ENCODE measurements around the gene SMCR8. TPM values are rescaled to one million over a fixed set of nuclear protein-coding genes. Genes with fewer than 3 reads are reported as not detected.
A peak's percentile ranks its signal among the peaks of the same experiment; 100 is the strongest.

Gene SMCR8, protein sequence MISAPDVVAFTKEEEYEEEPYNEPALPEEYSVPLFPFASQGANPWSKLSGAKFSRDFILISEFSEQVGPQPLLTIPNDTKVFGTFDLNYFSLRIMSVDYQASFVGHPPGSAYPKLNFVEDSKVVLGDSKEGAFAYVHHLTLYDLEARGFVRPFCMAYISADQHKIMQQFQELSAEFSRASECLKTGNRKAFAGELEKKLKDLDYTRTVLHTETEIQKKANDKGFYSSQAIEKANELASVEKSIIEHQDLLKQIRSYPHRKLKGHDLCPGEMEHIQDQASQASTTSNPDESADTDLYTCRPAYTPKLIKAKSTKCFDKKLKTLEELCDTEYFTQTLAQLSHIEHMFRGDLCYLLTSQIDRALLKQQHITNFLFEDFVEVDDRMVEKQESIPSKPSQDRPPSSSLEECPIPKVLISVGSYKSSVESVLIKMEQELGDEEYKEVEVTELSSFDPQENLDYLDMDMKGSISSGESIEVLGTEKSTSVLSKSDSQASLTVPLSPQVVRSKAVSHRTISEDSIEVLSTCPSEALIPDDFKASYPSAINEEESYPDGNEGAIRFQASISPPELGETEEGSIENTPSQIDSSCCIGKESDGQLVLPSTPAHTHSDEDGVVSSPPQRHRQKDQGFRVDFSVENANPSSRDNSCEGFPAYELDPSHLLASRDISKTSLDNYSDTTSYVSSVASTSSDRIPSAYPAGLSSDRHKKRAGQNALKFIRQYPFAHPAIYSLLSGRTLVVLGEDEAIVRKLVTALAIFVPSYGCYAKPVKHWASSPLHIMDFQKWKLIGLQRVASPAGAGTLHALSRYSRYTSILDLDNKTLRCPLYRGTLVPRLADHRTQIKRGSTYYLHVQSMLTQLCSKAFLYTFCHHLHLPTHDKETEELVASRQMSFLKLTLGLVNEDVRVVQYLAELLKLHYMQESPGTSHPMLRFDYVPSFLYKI
- total RNA-seq (2021) = 22.3 and 22.4 TPM in 2 replicates
- long read RNA-seq, full-length matches to known transcripts = 4 of 11 reads
- long read RNA-seq, partial matches to known transcripts = 0 of 11 reads
- long read RNA-seq, other reads (novel, unspliced or antisense) = 7 of 11 reads

DNA sequence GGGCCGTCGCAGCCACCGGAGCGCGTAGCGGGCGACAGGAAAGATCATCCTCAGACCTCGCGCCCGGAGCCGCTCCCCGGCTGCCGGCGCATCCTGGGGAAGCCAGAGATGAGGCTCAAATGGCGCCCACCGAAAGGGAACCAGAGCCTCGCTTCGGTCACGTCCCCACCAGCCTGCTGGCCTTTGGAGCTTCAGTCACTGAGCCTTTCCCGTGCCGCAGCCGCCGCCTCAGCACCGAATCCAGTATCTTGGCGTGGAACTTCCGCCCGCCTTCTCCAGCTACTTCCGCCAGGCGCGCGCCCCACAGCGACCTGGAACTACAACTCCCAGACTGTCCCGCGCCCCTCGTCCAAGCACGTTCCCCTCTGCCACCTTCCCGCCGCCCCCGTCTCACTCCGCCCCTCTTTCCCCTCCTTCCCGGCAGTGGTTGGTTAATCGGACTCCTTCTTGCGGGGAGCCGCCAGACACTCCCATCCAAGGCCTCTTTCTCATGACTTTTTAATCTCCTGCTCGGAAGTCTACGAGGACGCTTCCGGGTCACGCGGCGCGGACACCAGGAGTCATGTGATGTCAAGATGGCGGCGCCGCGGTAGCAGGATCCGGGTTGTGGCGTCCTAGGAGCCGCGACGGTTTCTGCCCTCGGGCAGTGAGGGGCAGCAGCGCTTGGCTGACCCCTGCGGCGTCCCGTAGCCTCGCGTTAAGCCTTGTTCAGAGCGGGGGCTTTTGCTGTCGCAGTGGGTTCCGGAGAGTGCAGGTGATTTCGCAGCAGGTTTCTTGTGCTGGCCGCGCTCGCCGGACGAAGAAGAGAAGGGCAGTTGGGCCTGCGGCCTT, at the start of gene SMCR8, which contains the start of gene TOP3A:
SMCR8 (plus strand) TSS at position 563 of the 831 bp plus-strand sequence. CDS start 497 bp downstream, outside the sequence.
TOP3A (minus strand) TSS at position 264 of the 831 bp plus-strand sequence; CDS start at position 48, 216 bp downstream.
- Histone ChIP-seq H2AK5ac (ENCODE audit: insufficient read length, low read length) (no peak within 1 kb of the TSS), H2BK120ac (ENCODE audit: low read depth, low read length, poor library complexity, severe bottlenecking) (no peak within 1 kb of the TSS), H3K4ac (ENCODE audit: low read depth, low read length) (no peak within 1 kb of the TSS), H3K18ac (ENCODE audit: insufficient read length, low read depth, low read length) (peak within 1 kb of the TSS; percentile 87), H2BK15ac (ENCODE audit: low read depth, low read length) (no peak within 1 kb of the TSS), H3K4me1 (ENCODE audit: insufficient read depth, low read length) (peaks cover 2% of the 10 kb centered on the region; the same call in 1 of the 2 replicates), H3K4me2 (ENCODE audit: insufficient read depth, insufficient read length, low read length) (peak within 1 kb of the TSS; percentile 100), H2BK12ac (ENCODE audit: insufficient read length, low read depth, low read length) (no peak within 1 kb of the TSS), H4K20me1 (ENCODE audit: control insufficient read depth, insufficient read depth, insufficient read length) (no peaks in the 10 kb centered on the region), H3K9ac (ENCODE audit: extremely low read depth, insufficient read length, low read length) (peak within 1 kb of the TSS; percentile 87), H3K27me3 (ENCODE audit: insufficient read depth, low read length) (no peaks in the 10 kb centered on the region), H4K5ac (ENCODE audit: insufficient read length, low read depth, low read length) (no peak within 1 kb of the TSS), H3K23ac (ENCODE audit: insufficient read length, low read depth, low read length) (peak within 1 kb of the TSS; percentile 69), H3K56ac (ENCODE audit: insufficient read length, low read depth, low read length) (no peak within 1 kb of the TSS), H3K79me1 (ENCODE audit: insufficient read depth, low read depth, low read length, poor library complexity, severe bottlenecking) (peaks cover 41% of the 10 kb centered on the region), H2BK5ac (ENCODE audit: insufficient read length, low read length) (no peak within 1 kb of the TSS), H3K14ac (ENCODE audit: insufficient read depth, low read length) (peak within 1 kb of the TSS; percentile 88), H3K23me2 (ENCODE audit: insufficient read length, low read depth, low read length, poor library complexity, severe bottlenecking) (peaks cover 15% of the 10 kb centered on the region), H2AFZ (ENCODE audit: low read length) (no peak within 1 kb of the TSS), H4K91ac (ENCODE audit: insufficient read length, low read depth, low read length) (no peak within 1 kb of the TSS), H2BK20ac (ENCODE audit: low read depth, low read length, poor library complexity, severe bottlenecking) (no peak within 1 kb of the TSS), H3K27ac (ENCODE audit: insufficient read length, low read depth, low read length) (peak within 1 kb of the TSS; percentile 36), H3K9me3 (ENCODE audit: control insufficient read depth, low read depth, low read length) (no peaks in the 10 kb centered on the region), H3K79me2 (ENCODE audit: insufficient read depth, low read length) (peaks cover 42% of the 10 kb centered on the region; the same call in 1 of the 2 replicates), H3T11ph (ENCODE audit: low read length) (no peak within 1 kb of the TSS), H4K8ac (replicated peaks; ENCODE audit: insufficient read length, low read depth, low read length) (no peak within 1 kb of the TSS)
- Mint-ChIP-seq H3K4me1 (peaks cover 42 to 46% of the 10 kb centered on the region in 2 experiments), H3K27ac (peak within 1 kb of the TSS; percentile 100), H3K36me3 (ENCODE audit: insufficient read depth in 1 of 3, low read depth in 3 of 3) (peaks cover 30 to 59% (median 58%) of the 10 kb centered on the region in 3 experiments; a peak in 6 of 7 replicates), H3K4me3 (peak within 1 kb of the TSS; percentile 98 to 100), H3K27me3 (ENCODE audit: low read depth) (no peaks in the 10 kb centered on the region), H3K9me3 (no peaks in the 10 kb centered on the region; a peak in 2 of 5 replicates)
- WGBS (ENCODE audit: extremely low coverage, insufficient read length, low lambda C conversion rate) = no CpG with 5 or more reads among the region's 78 CpGs
- DNase-seq = peak; percentile 99
- TF ChIP-seq, protein P1, sequence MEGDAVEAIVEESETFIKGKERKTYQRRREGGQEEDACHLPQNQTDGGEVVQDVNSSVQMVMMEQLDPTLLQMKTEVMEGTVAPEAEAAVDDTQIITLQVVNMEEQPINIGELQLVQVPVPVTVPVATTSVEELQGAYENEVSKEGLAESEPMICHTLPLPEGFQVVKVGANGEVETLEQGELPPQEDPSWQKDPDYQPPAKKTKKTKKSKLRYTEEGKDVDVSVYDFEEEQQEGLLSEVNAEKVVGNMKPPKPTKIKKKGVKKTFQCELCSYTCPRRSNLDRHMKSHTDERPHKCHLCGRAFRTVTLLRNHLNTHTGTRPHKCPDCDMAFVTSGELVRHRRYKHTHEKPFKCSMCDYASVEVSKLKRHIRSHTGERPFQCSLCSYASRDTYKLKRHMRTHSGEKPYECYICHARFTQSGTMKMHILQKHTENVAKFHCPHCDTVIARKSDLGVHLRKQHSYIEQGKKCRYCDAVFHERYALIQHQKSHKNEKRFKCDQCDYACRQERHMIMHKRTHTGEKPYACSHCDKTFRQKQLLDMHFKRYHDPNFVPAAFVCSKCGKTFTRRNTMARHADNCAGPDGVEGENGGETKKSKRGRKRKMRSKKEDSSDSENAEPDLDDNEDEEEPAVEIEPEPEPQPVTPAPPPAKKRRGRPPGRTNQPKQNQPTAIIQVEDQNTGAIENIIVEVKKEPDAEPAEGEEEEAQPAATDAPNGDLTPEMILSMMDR (conservative IDR thresholded peaks at IDR 0.05) = no peak
